ENCODE results near the gene TRIM10.
"Not testable (repeated sequence)": the region's sequence is repeated elsewhere in the genome, so short reads cannot be mapped to it uniquely, and the experiment has no call there.

Gene TRIM10

GRCh38 chr6:30129265-30130178 is 31.5 kb downstream of the TRIM10 start:
- DNase-seq (ENCODE audit: low read depth) = no peak

GRCh38 chr6:30127238-30128093 is 33.5 kb downstream of the TRIM10 start:
- DNase-seq (ENCODE audit: low read depth) = no peak

GRCh38 chr6:30122515-30122914 is 38.5 kb downstream of the TRIM10 start:
- no peak for DNase-seq (ENCODE audit: low read depth)

GRCh38 chr6:30121446-30122366 is 39.3 kb downstream of the TRIM10 start:
- DNase-seq (ENCODE audit: low read depth) = no peak

GRCh38 chr6:30118691-30119090 is 42.3 kb downstream of the TRIM10 start:
- DNase-seq (ENCODE audit: low read depth) = not testable (repeated sequence)

- DNase-seq (ENCODE audit: low read depth) = no peak
Measured at GRCh38 chr6:30116724-30117123, 44.3 kb downstream of the TRIM10 start.

- no peak for DNase-seq (ENCODE audit: low read depth)
Measured at GRCh38 chr6:30113841-30114240, 47.2 kb downstream of the TRIM10 start.

GRCh38 chr6:30113003-30113759 is 47.8 kb downstream of the TRIM10 start, which contains the start of gene TRIM31:
Gene TRIM31 (minus strand): TSS chr6:30113090. CDS start chr6:30112805, 285 bp downstream.
- DNase-seq (ENCODE audit: low read depth) = no peak

- DNase-seq (ENCODE audit: low read depth) = no peak
Measured at GRCh38 chr6:30112402-30112994, 48.5 kb downstream of the TRIM10 start.

- no peak for DNase-seq (ENCODE audit: low read depth)
Measured at GRCh38 chr6:30111266-30111856, 49.6 kb downstream of the TRIM10 start.

GRCh38 chr6:30104661-30105060 is 56.4 kb downstream of the TRIM10 start:
- DNase-seq (ENCODE audit: low read depth) = no peak

- no peak for DNase-seq (ENCODE audit: low read depth)
Measured at GRCh38 chr6:30103872-30104179, 57.2 kb downstream of the TRIM10 start.

- peak; percentile 76 for DNase-seq (ENCODE audit: low read depth)
Measured at GRCh38 chr6:30102970-30103871, 57.8 kb downstream of the TRIM10 start.

GRCh38 chr6:30102414-30102969 is 58.5 kb downstream of the TRIM10 start:
- DNase-seq (ENCODE audit: low read depth) = no peak

Measured in activated T-cell treated with anti-CD3 and anti-CD28 coated beads for 48 hours (primary cell).